ENCODE data around the gene PNMA6E.

DNA sequence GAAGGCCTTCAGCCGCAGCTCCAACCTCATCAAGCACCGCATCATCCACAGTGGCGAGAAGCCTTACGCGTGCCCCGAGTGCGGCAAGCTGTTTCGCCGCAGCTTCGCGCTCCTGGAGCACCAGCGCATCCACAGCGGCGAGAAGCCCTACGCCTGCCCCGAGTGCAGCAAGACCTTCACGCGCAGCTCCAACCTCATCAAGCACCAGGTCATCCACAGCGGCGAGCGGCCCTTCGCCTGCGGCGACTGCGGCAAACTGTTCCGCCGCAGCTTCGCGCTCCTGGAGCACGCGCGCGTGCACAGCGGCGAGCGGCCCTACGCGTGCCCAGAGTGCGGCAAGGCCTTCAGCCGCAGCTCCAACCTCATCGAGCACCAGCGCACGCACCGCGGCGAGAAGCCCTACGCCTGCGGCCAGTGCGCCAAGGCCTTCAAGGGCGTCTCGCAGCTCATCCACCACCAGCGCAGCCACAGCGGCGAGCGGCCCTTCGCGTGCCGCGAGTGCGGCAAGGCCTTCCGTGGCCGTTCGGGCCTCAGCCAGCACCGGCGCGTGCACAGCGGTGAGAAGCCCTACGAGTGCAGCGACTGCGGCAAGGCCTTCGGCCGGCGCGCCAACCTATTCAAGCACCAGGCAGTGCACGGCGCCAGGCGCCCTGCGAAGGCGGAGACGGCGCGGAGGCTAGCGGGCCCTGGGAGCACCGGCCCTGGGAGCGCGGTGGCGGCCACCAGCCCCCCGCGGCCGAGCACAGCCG is 19.9 kb upstream of the PNMA6E start:
- TF ChIP-seq, protein P1, sequence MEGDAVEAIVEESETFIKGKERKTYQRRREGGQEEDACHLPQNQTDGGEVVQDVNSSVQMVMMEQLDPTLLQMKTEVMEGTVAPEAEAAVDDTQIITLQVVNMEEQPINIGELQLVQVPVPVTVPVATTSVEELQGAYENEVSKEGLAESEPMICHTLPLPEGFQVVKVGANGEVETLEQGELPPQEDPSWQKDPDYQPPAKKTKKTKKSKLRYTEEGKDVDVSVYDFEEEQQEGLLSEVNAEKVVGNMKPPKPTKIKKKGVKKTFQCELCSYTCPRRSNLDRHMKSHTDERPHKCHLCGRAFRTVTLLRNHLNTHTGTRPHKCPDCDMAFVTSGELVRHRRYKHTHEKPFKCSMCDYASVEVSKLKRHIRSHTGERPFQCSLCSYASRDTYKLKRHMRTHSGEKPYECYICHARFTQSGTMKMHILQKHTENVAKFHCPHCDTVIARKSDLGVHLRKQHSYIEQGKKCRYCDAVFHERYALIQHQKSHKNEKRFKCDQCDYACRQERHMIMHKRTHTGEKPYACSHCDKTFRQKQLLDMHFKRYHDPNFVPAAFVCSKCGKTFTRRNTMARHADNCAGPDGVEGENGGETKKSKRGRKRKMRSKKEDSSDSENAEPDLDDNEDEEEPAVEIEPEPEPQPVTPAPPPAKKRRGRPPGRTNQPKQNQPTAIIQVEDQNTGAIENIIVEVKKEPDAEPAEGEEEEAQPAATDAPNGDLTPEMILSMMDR (IDR thresholded peaks at IDR 0.05 in 4 of 5, conservative IDR thresholded peaks at IDR 0.05 in 1 of 5), result no peak
- TF ChIP-seq POLR2A (IDR thresholded peaks at IDR 0.05), result no peak
